CD14-positive monocyte (primary cell): Measurements from ENCODE around the gene TMEM234. TPM values are rescaled to one million over a fixed set of nuclear protein-coding genes. Genes with fewer than 3 reads are reported as not detected.

ENCODE experiments used
- DNase-seq, 3 donors: peaks; one replicate each; pipeline ENCODE4 v3.0.0-alpha.2; 2011 to 2022
- H2AFZ ChIP-seq: 2 replicates; pipeline ENCODE4 v1.6.0; 2012; ENCODE audit warnings: mild to moderate bottlenecking, low read depth, low read length, inconsistent platforms; ENCODE audit not compliant: insufficient read depth, poor library complexity, severe bottlenecking
- H3K27ac ChIP-seq, 2 donors: 1 replicate in 1 of 2; 2 replicates in 1 of 2; pipeline ENCODE4 v1.5.1; 2012 to 2013; ENCODE audit warnings: low read length in 2 of 2, control low read depth in 1 of 2, inconsistent platforms in 1 of 2, low read depth in 1 of 2, mild to moderate bottlenecking in 1 of 2
- H3K27me3 ChIP-seq, 2 donors: one replicate each; pipeline versions ENCODE4 v1.6.0 to v1.6.1; 2011 to 2013; ENCODE audit warnings: low read length in 2 of 2; ENCODE audit not compliant: control insufficient read depth in 2 of 2, insufficient read depth in 2 of 2
- H3K36me3 ChIP-seq, 2 donors: replicated peaks in 1 of 2; 1 replicate in 1 of 2; 2 replicates in 1 of 2; pipeline versions ENCODE4 v1.5.1 to v1.6.1; 2012 to 2013; ENCODE audit warnings: low read length in 2 of 2, control low read depth in 1 of 2, inconsistent platforms in 1 of 2, mild to moderate bottlenecking in 1 of 2; ENCODE audit not compliant: insufficient read depth in 2 of 2, control insufficient read depth in 1 of 2
- H3K4me1 ChIP-seq, 2 donors: 1 replicate in 1 of 2; 2 replicates in 1 of 2; pipeline versions ENCODE4 v1.5.1 to v1.6.1; 2012 to 2013; ENCODE audit warnings: low read length in 2 of 2, control low read depth in 1 of 2, inconsistent platforms in 1 of 2, mild to moderate bottlenecking in 1 of 2, moderate library complexity in 1 of 2; ENCODE audit not compliant: insufficient read depth in 2 of 2, control insufficient read depth in 1 of 2
- H3K4me2 ChIP-seq: replicated peaks from 2 replicates; pipeline ENCODE3; 2012; ENCODE audit warnings: low read length, moderate library complexity, mild to moderate bottlenecking; ENCODE audit not compliant: poor library complexity, severe bottlenecking; ENCODE audit errors: extremely low read depth
- H3K4me3 ChIP-seq, 3 experiments: fragments of 200-600 bp in 1 of 3; sonication (generic) in 1 of 3; replicated peaks in 1 of 3; 1 replicate in 2 of 3; 2 replicates in 1 of 3; pipeline ENCODE4 v1.5.1; 2011 to 2013; ENCODE audit warnings: low read length in 3 of 3, mild to moderate bottlenecking in 3 of 3, control low read depth in 2 of 3, low read depth in 2 of 3, inconsistent platforms in 1 of 3, moderate library complexity in 1 of 3
- H3K79me2 ChIP-seq: 2 replicates; pipeline ENCODE4 v1.6.0; 2012; ENCODE audit warnings: mild to moderate bottlenecking, control low read depth, inconsistent platforms, low read length, moderate library complexity; ENCODE audit not compliant: insufficient read depth
- H3K9ac ChIP-seq: 2 replicates; pipeline ENCODE4 v1.6.0; 2017; ENCODE audit warnings: low read length, mild to moderate bottlenecking; ENCODE audit not compliant: insufficient read depth, poor library complexity, severe bottlenecking
- H3K9me3 ChIP-seq, 2 donors: replicated peaks in 1 of 2; 1 replicate in 1 of 2; 2 replicates in 1 of 2; pipeline versions ENCODE4 v1.5.1 to v1.6.1; 2012 to 2013; ENCODE audit warnings: low read length in 2 of 2, control low read depth in 1 of 2; ENCODE audit not compliant: control insufficient read depth in 1 of 2, insufficient read depth in 1 of 2
- H4K20me1 ChIP-seq: 2 replicates; pipeline ENCODE4 v1.6.0; 2012; ENCODE audit warnings: mild to moderate bottlenecking, low read length, control low read depth, moderate library complexity; ENCODE audit not compliant: insufficient read depth
- H3K27ac Mint-ChIP-seq, 7 donors: one replicate each; pipeline ENCODE4 v1.8.0; 2020; ENCODE audit warnings: mild to moderate bottlenecking in 7 of 7, mixed read lengths in 7 of 7, moderate library complexity in 6 of 7, inconsistent platforms in 2 of 7
- H3K27me3 Mint-ChIP-seq, 3 donors: one replicate each; pipeline ENCODE4 v1.8.0; 2021 to 2022; ENCODE audit warnings: low read depth in 3 of 3, mild to moderate bottlenecking in 3 of 3, mixed read lengths in 3 of 3, moderate library complexity in 3 of 3, inconsistent platforms in 1 of 3
- H3K36me3 Mint-ChIP-seq, 2 donors: one replicate each; pipeline ENCODE4 v1.8.0; 2020; ENCODE audit warnings: mixed read lengths in 2 of 2, inconsistent platforms in 1 of 2, mild to moderate bottlenecking in 1 of 2
- H3K4me1 Mint-ChIP-seq: one replicate; pipeline ENCODE4 v1.8.0; 2020; ENCODE audit warnings: mild to moderate bottlenecking, mixed read lengths
- H3K4me3 Mint-ChIP-seq, 2 donors: one replicate each; pipeline ENCODE4 v1.8.0; 2020; ENCODE audit warnings: mild to moderate bottlenecking in 2 of 2, mixed read lengths in 2 of 2, moderate library complexity in 1 of 2
- H3K9me3 Mint-ChIP-seq, 7 donors: one replicate each; pipeline ENCODE4 v1.8.0; 2020 to 2022; ENCODE audit warnings: mixed read lengths in 7 of 7, mild to moderate bottlenecking in 6 of 7, moderate library complexity in 6 of 7, inconsistent platforms in 2 of 7
- WGBS: methylation state at CpG from one replicate; pipeline ENCODE4 v1.1.5; 2013; ENCODE audit warnings: missing lambda C conversion rate; ENCODE audit not compliant: insufficient coverage; 5-methylcytosine and 5-hydroxymethylcytosine counted together
- intact Hi-C, 2 donors: fragments of 100-400 bp; cut with micrococcal nuclease; formaldehyde crosslinking; loops; one replicate each; pipeline versions ENCODE4 v1.15.0 to v1.15.1; 2023
- polyA plus RNA-seq, 3 donors: library from polyadenylated mRNA; depleted of rRNA in 1 of 3; unstranded in 2 of 3; stranded (reverse) in 1 of 3; fragments of 300-500 nt in 2 of 3; fragments of >200 nt in 1 of 3; fragmentation: Illumina TruSeq in 2 of 3; gene quantifications; 1 replicate in 2 of 3; 2 replicates in 1 of 3; pipeline ENCODE4 v1.2.3, GENCODE V29; 2012 to 2021
- TF ChIP-seq, protein P1 (sequence below): fragments of 200-600 bp; IDR thresholded peaks from one replicate; pipeline ENCODE4 v1.8.0; 2022; ENCODE audit warnings: antibody characterized with exemption, mild to moderate bottlenecking

Gene TMEM234
- polyA plus RNA-seq, 3 donors: 12.8 to 22.0 (median 14.5) TPM

DNA sequence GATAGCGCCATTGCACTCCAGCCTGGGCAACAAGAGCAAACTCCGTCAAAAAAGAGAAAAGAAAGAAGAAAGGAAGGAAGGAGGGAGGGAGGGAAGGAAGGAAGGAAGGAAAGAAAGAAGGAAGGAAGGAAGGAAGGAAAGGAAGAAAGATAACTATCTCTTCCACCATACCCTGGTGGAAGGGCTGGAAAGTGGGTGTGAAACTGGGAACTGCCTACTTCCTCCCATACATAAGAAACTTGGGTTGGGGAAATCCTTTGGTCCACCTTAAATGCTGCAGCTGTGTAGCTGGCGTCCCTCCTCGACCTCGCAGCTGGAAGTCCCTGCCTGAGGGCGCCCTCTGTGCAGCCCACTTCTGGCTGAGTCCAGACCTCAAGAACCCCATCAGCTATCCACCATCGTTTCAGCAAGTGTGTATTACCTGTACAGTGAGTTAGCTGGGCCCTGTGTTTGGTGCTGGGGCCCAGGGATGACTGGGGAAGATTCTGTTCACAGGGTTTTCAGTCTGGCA lies 20.2 kb upstream of the TMEM234 start:
- TF ChIP-seq, protein P1, sequence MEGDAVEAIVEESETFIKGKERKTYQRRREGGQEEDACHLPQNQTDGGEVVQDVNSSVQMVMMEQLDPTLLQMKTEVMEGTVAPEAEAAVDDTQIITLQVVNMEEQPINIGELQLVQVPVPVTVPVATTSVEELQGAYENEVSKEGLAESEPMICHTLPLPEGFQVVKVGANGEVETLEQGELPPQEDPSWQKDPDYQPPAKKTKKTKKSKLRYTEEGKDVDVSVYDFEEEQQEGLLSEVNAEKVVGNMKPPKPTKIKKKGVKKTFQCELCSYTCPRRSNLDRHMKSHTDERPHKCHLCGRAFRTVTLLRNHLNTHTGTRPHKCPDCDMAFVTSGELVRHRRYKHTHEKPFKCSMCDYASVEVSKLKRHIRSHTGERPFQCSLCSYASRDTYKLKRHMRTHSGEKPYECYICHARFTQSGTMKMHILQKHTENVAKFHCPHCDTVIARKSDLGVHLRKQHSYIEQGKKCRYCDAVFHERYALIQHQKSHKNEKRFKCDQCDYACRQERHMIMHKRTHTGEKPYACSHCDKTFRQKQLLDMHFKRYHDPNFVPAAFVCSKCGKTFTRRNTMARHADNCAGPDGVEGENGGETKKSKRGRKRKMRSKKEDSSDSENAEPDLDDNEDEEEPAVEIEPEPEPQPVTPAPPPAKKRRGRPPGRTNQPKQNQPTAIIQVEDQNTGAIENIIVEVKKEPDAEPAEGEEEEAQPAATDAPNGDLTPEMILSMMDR: no peak
- no peak overlapping the region for H3K27ac Mint-ChIP-seq
- Histone ChIP-seq H3K9ac (no peak overlapping the region), H3K9me3 (no peaks in the 10 kb centered on the region), H3K36me3 (no peaks in the 10 kb centered on the region), H3K4me2 (peak overlapping the region; percentile 19), H3K4me3 (no peak overlapping the region), H4K20me1 (no peaks in the 10 kb centered on the region), H3K27ac (no peak overlapping the region), H3K4me1 (peaks cover 20 to 29% of the 10 kb centered on the region in 2 donors), H2AFZ (no peak overlapping the region), H3K79me2 (no peaks in the 10 kb centered on the region), H3K27me3 (peaks cover 0 to 30% of the 10 kb centered on the region in 2 donors)
- peaks cover 24% of the 10 kb centered on the region for H3K4me1 Mint-ChIP-seq
- H3K9me3 Mint-ChIP-seq: peaks cover 0 to 4% (median 1%) of the 10 kb centered on the region in 7 donors
- DNase-seq: peak in 2 of 3 donors; percentile 27 to 38
- peak overlapping the region in 1 of 2 donors; percentile 88 for H3K4me3 Mint-ChIP-seq
- WGBS: 27% methylated on average over 6 of the region's 7 CpGs
- peaks cover 0 to 2% of the 10 kb centered on the region in 2 donors for H3K36me3 Mint-ChIP-seq
- intact Hi-C loops: no loop called here
- H3K27me3 Mint-ChIP-seq: peaks cover 26 to 33% (median 29%) of the 10 kb centered on the region in 3 donors

GRCh38 chr1:32241001-32241763 lies 19.0 kb upstream of the TMEM234 start:
- Histone ChIP-seq H3K4me2 (peak overlapping the region; percentile 71), H3K27me3 (peaks cover 0 to 30% of the 10 kb centered on the region in 2 donors), H3K36me3 (no peaks in the 10 kb centered on the region), H3K4me3 (peak overlapping the region; percentile 12 to 68 (median 33)), H3K79me2 (no peaks in the 10 kb centered on the region), H3K9me3 (no peaks in the 10 kb centered on the region), H4K20me1 (no peaks in the 10 kb centered on the region), H3K4me1 (peaks cover 20 to 29% of the 10 kb centered on the region in 2 donors), H3K27ac (no peak overlapping the region), H3K9ac (peak overlapping the region; percentile 46), H2AFZ (peak overlapping the region; percentile 85)
- TF ChIP-seq, protein P1: no peak
- Mint-ChIP-seq H3K9me3 (peaks cover 0 to 3% (median 1%) of the 10 kb centered on the region in 7 donors), H3K27me3 (peaks cover 24 to 33% (median 29%) of the 10 kb centered on the region in 3 donors), H3K36me3 (no peaks in the 10 kb centered on the region), H3K27ac (peak overlapping the region in 3 of 7 donors; percentile 11 to 45 (median 30)), H3K4me3 (peak overlapping the region; percentile 72 to 88), H3K4me1 (peaks cover 24% of the 10 kb centered on the region)
- DNase-seq: peak in 2 of 3 donors; percentile 31 to 47
- intact Hi-C loops: no loop called here
- WGBS: under 1% methylated on average over 41 of the region's 55 CpGs
